IPS-20b (cell line): ENCODE results near the gene MCTP1.

Experiments used
- H3K27ac ChIP-seq: one replicate; pipeline ENCODE4 v1.5.1; 2013; ENCODE audit warnings: low read length
- H3K27me3 ChIP-seq: 2 replicates; pipeline ENCODE4 v1.6.1; 2013; ENCODE audit warnings: mild to moderate bottlenecking, low read length, inconsistent platforms; ENCODE audit not compliant: insufficient read depth
- H3K36me3 ChIP-seq: 2 replicates; pipeline ENCODE4 v1.6.1; 2013; ENCODE audit warnings: low read depth, mild to moderate bottlenecking, inconsistent platforms, low read length, moderate library complexity; ENCODE audit not compliant: insufficient read depth
- H3K4me1 ChIP-seq: 2 replicates; pipeline ENCODE4 v1.6.1; 2013; ENCODE audit warnings: mild to moderate bottlenecking, control low read depth, inconsistent platforms, low read length, moderate library complexity; ENCODE audit not compliant: insufficient read depth
- H3K4me3 ChIP-seq: 2 replicates; pipeline ENCODE4 v1.5.1; 2013; ENCODE audit warnings: mild to moderate bottlenecking, low read length, inconsistent platforms
- H3K9ac ChIP-seq: 2 replicates; pipeline ENCODE4 v1.6.1; 2013; ENCODE audit warnings: low read depth, mild to moderate bottlenecking, inconsistent platforms, low read length, moderate library complexity
- H3K9me3 ChIP-seq: 2 replicates; pipeline ENCODE4 v1.6.1; 2013; ENCODE audit warnings: mild to moderate bottlenecking, low read depth, low read length, inconsistent platforms; ENCODE audit not compliant: insufficient read depth

Gene MCTP1

GRCh38 chr5:95244479-95244878 is 40.4 kb downstream of the MCTP1 start:
- H3K9me3 ChIP-seq, result no peaks in the 10 kb centered on the region
- H3K27me3 ChIP-seq, result no peaks in the 10 kb centered on the region
- H3K36me3 ChIP-seq, result no peaks in the 10 kb centered on the region
- no peak overlapping the region for H3K4me3 ChIP-seq
- H3K27ac ChIP-seq, result no peak overlapping the region
- no peak overlapping the region for H3K9ac ChIP-seq
- no peaks in the 10 kb centered on the region for H3K4me1 ChIP-seq

- Histone ChIP-seq H3K36me3 (no peaks in the 10 kb centered on the region), H3K9me3 (no peaks in the 10 kb centered on the region), H3K9ac (no peak overlapping the region), H3K4me3 (no peak overlapping the region), H3K27ac (no peak overlapping the region), H3K4me1 (no peaks in the 10 kb centered on the region), H3K27me3 (no peaks in the 10 kb centered on the region)
These were observed 43.3 kb downstream of the MCTP1 start for GRCh38 chr5:95241635-95242034.

- H3K4me3 ChIP-seq, result no peak overlapping the region
- no peaks in the 10 kb centered on the region for H3K4me1 ChIP-seq
- no peak overlapping the region for H3K9ac ChIP-seq
- H3K27ac ChIP-seq, result no peak overlapping the region
- no peaks in the 10 kb centered on the region for H3K27me3 ChIP-seq
- no peaks in the 10 kb centered on the region for H3K9me3 ChIP-seq
- no peaks in the 10 kb centered on the region for H3K36me3 ChIP-seq
These were observed 43.7 kb downstream of the MCTP1 start for GRCh38 chr5:95241161-95241560.

GRCh38 chr5:95238560-95239325 is 46.2 kb downstream of the MCTP1 start:
- Histone ChIP-seq H3K36me3 (no peaks in the 10 kb centered on the region), H3K4me1 (no peaks in the 10 kb centered on the region), H3K4me3 (no peak overlapping the region), H3K9ac (no peak overlapping the region), H3K9me3 (no peaks in the 10 kb centered on the region), H3K27me3 (no peaks in the 10 kb centered on the region), H3K27ac (no peak overlapping the region)

- no peaks in the 10 kb centered on the region for H3K4me1 ChIP-seq
- H3K9ac ChIP-seq, result no peak overlapping the region
- no peak overlapping the region for H3K4me3 ChIP-seq
- H3K27me3 ChIP-seq, result no peaks in the 10 kb centered on the region
- no peaks in the 10 kb centered on the region for H3K36me3 ChIP-seq
- no peak overlapping the region for H3K27ac ChIP-seq
- H3K9me3 ChIP-seq, result no peaks in the 10 kb centered on the region
These were observed 47.6 kb downstream of the MCTP1 start for GRCh38 chr5:95237324-95237723.

- H3K9me3 ChIP-seq, result no peaks in the 10 kb centered on the region
- no peak overlapping the region for H3K4me3 ChIP-seq
- H3K36me3 ChIP-seq, result no peaks in the 10 kb centered on the region
- no peaks in the 10 kb centered on the region for H3K27me3 ChIP-seq
- no peaks in the 10 kb centered on the region for H3K4me1 ChIP-seq
- H3K27ac ChIP-seq, result no peak overlapping the region
- no peak overlapping the region for H3K9ac ChIP-seq
These were observed 49.4 kb downstream of the MCTP1 start for GRCh38 chr5:95235439-95235982.

GRCh38 chr5:95229646-95230045 is 55.2 kb downstream of the MCTP1 start:
- Histone ChIP-seq H3K36me3 (no peaks in the 10 kb centered on the region), H3K27me3 (no peaks in the 10 kb centered on the region), H3K27ac (no peak overlapping the region), H3K4me3 (no peak overlapping the region), H3K9me3 (no peaks in the 10 kb centered on the region), H3K4me1 (no peaks in the 10 kb centered on the region), H3K9ac (no peak overlapping the region)

GRCh38 chr5:95224701-95225459 is 60.0 kb downstream of the MCTP1 start:
- Histone ChIP-seq H3K4me1 (peaks cover 6% of the 10 kb centered on the region; the same call in 1 of the 2 replicates), H3K27ac (no peak overlapping the region), H3K9me3 (no peaks in the 10 kb centered on the region), H3K36me3 (no peaks in the 10 kb centered on the region), H3K9ac (no peak overlapping the region), H3K27me3 (no peaks in the 10 kb centered on the region), H3K4me3 (no peak overlapping the region)

GRCh38 chr5:95223566-95224258 is 61.2 kb downstream of the MCTP1 start:
- Histone ChIP-seq H3K36me3 (no peaks in the 10 kb centered on the region), H3K9ac (no peak overlapping the region), H3K9me3 (no peaks in the 10 kb centered on the region), H3K27ac (no peak overlapping the region), H3K4me3 (no peak overlapping the region), H3K4me1 (peaks cover 11% of the 10 kb centered on the region; the same call in 1 of the 2 replicates), H3K27me3 (no peaks in the 10 kb centered on the region)

GRCh38 chr5:95222836-95223235 is 62.1 kb downstream of the MCTP1 start:
- Histone ChIP-seq H3K27me3 (no peaks in the 10 kb centered on the region), H3K9ac (no peak overlapping the region), H3K4me1 (peaks cover 11% of the 10 kb centered on the region; the same call in 1 of the 2 replicates), H3K36me3 (no peaks in the 10 kb centered on the region), H3K4me3 (no peak overlapping the region), H3K27ac (no peak overlapping the region), H3K9me3 (no peaks in the 10 kb centered on the region)

GRCh38 chr5:95221234-95221633 is 63.7 kb downstream of the MCTP1 start:
- H3K9ac ChIP-seq, result no peak overlapping the region
- H3K27ac ChIP-seq, result no peak overlapping the region
- no peak overlapping the region for H3K4me3 ChIP-seq

More at GRCh38 chr5:95221234-95221633, 63.7 kb downstream of the MCTP1 start:
- Histone ChIP-seq H3K9me3 (no peaks in the 10 kb centered on the region), H3K4me1 (peaks cover 11% of the 10 kb centered on the region; the same call in 1 of the 2 replicates), H3K36me3 (no peaks in the 10 kb centered on the region), H3K27me3 (no peaks in the 10 kb centered on the region)
